NCI-H69 (cell line): ENCODE measurements around the gene CDH11.

Experiments
- DNase-seq: peaks from one replicate; lab custom pipeline; 2025; lab: John Stamatoyannopoulos, UW

CDH11 gene

DNA sequence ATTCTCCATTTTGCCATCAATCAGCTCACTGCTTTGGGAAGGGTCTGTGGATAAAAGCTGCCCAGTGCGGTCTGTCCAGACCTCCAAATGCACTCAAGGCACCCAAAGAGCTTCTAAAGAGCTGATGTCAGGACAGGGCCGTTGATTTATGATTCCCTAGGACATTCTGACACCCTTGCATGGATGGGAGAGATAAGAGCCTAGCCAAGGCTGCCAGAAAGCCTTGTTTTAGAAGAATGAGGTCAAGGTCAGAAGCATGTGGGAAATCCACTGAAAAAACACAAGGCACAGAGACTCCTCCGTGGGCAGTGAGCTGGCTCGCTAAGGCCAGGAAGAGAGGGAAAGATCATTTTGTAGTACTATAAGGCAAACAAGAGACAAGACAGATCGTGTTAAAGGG lies 214.0 kb downstream of the CDH11 start:
- no peak for DNase-seq

DNA sequence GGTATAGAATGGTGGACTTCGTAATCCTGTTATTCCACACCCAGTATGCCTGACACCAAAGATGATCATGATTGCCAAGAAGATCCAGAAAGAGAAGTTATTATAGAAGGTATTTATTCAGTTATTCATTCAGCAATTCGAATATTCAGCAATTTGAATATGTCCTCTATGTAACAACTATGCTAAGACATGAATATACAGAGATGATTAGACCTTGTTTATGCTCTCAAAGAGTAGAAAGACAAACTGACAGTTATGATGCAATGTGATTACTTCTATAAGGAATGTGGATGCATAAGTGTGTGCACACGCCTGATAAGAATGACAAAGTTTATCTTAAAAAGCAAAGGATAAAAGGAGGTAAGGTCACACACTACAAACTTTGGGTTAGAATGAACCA lies 218.1 kb downstream of the CDH11 start:
- no peak for DNase-seq

DNA sequence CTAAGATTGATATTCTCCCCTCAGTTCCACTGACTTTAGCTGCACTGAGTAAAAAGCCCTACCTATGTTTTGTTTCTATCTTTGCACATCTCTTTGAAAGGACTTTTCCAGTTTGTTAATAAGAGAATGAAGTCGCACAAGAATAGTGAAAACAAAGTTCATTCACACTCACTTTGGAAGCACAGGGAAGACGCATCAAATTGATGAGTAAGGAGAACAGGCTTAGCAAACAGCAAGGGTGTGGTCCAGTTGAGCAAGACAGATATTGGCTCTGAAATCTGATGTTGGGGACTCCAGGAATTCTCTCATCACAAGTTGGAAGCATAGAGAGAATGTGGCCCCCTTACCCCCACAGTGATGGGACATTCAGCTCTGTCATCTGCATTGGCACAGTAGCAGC lies 221.3 kb downstream of the CDH11 start:
- DNase-seq = no peak

GRCh38 chr16:64900019-64900418 lies 221.8 kb downstream of the CDH11 start:
- DNase-seq = no peak

DNA sequence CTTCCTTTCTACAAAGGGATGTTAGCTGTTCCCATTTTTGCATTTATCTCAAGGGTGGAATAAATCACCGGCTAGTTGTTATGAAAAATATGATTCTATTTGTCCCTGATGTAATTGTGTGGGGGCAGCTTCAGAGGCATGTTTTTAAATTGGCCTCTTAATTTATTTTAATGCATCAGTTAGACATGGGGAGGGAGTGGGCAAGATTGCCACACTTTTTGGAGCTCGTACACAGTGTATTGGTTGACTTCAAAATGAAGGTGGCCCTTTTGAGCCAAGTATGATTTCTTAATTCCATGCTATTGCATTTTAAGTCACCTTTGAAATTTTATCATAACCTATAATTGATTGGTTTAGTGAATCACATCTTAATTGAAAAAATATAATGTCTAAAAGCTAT lies 223.7 kb downstream of the CDH11 start:
- no peak for DNase-seq
